ENCODE measurements around the gene HRC. TPM values are rescaled to one million over a fixed set of nuclear protein-coding genes. Genes with fewer than 3 reads are reported as not detected.
A peak's percentile ranks its signal among the peaks of the same experiment; 100 is the strongest.
"Not testable (repeated sequence)": the region's sequence is repeated elsewhere in the genome, so short reads cannot be mapped to it uniquely, and the experiment has no call there.

Gene HRC
- total and polyA plus RNA-seq, 11 donors = 267 to 1,953 (median 867) TPM

GRCh38 chr19:49149652-49150105 lies 5.5 kb downstream of the HRC start:
- Histone ChIP-seq H3K4me3 (peak overlapping the region; percentile 50 to 92 (median 74)), H3K36me3 (no peaks in the 10 kb centered on the region), H3K4me1 (peaks cover 0 to 53% (median 39%) of the 10 kb centered on the region in 12 donors), H3K9me3 (no peaks in the 10 kb centered on the region), H3K27ac (peak overlapping the region; percentile 70 to 100 (median 86)), H3K27me3 (peaks cover 0 to 21% (median 0%) of the 10 kb centered on the region in 9 donors)
- intact Hi-C loops (cut with DNase I) = loop anchor here (2.0 to 10.0 kb wide), 7 partner anchors 31 to 275 kb away; partner anchors contain the start of genes C19orf73 (in 4 of the 10), LIN7B (in 4 of the 10), PPFIA3 (in 4 of the 10) and GYS1 (in 1 of the 10)
- 0 to 4% (median 0%) methylated on average over 9 to 23 of the region's 23 CpGs for WGBS, 4 donors
- peak; percentile 76 to 83 (median 79) for DNase-seq
- ATAC-seq = peak; percentile 45 to 59 (median 50)
- TF ChIP-seq CTCF (IDR thresholded peaks at IDR 0.05) = peak in 1 of 12 donors; percentile 7
- TF ChIP-seq POLR2A (IDR thresholded peaks at IDR 0.05) = no peak

- H3K27ac ChIP-seq = peak overlapping the region; percentile 70 to 100 (median 86)
- DNase-seq = peak; percentile 97 to 99 (median 98)
- no peaks in the 10 kb centered on the region for H3K9me3 ChIP-seq
- TF ChIP-seq CTCF (IDR thresholded peaks at IDR 0.05) = peak in 1 of 12 donors; percentile 2
- TF ChIP-seq POLR2A (IDR thresholded peaks at IDR 0.05) = peak; percentile 7 to 85
- peak overlapping the region; percentile 50 to 92 (median 74) for H3K4me3 ChIP-seq
- H3K4me1 ChIP-seq = peaks cover 0 to 53% (median 39%) of the 10 kb centered on the region in 12 donors
- intact Hi-C loops (cut with DNase I) = loop anchor here (2.0 to 5.0 kb wide), 5 partner anchors 30 to 157 kb away; partner anchors contain the start of genes LIN7B (in 4 of the 10), C19orf73 (in 2 of the 10), PPFIA3 (in 2 of the 10) and GYS1 (in 1 of the 10)
- peak; percentile 74 to 86 (median 78) for ATAC-seq
- no peaks in the 10 kb centered on the region for H3K36me3 ChIP-seq
- 3 to 4% (median 3%) methylated on average over 38 to 49 of the region's 49 CpGs for WGBS, 4 donors
- peaks cover 0 to 21% (median 0%) of the 10 kb centered on the region in 9 donors for H3K27me3 ChIP-seq
Observed at GRCh38 chr19:49148784-49149651, 6.2 kb downstream of the HRC start.

GRCh38 chr19:49148044-49148682 lies 7.0 kb downstream of the HRC start:
- WGBS, 4 donors = 58 to 73% (median 59%) methylated on average over 11 of the region's 11 CpGs
- Histone ChIP-seq H3K4me3 (peak overlapping the region in 11 of 12 donors; percentile 50 to 92 (median 74)), H3K4me1 (peaks cover 0 to 56% (median 40%) of the 10 kb centered on the region in 12 donors), H3K27ac (peak overlapping the region; percentile 70 to 100 (median 86)), H3K9me3 (no peaks in the 10 kb centered on the region), H3K36me3 (no peaks in the 10 kb centered on the region), H3K27me3 (peaks cover 0 to 21% (median 0%) of the 10 kb centered on the region in 9 donors)
- ATAC-seq = peak in 2 of 4 donors; percentile 2 to 23
- TF ChIP-seq CTCF (IDR thresholded peaks at IDR 0.05) (no peak), POLR2A (IDR thresholded peaks at IDR 0.05) (peak in 1 of 2 donors; percentile 21)
- intact Hi-C loops (cut with DNase I) = loop anchor here (2.0 to 5.0 kb wide), 5 partner anchors 29 to 156 kb away; partner anchors contain the start of genes LIN7B (in 4 of the 10), C19orf73 (in 2 of the 10), PPFIA3 (in 2 of the 10) and GYS1 (in 1 of the 10)
- DNase-seq = peak; percentile 47 to 70 (median 67)

- H3K9me3 ChIP-seq, H3K36me3 ChIP-seq, DNase-seq, ATAC-seq: not testable (repeated sequence)
- Histone ChIP-seq H3K27ac (peak overlapping the region in 1 of 12 donors; percentile 28), H3K4me1 (peaks cover 0 to 52% (median 35%) of the 10 kb centered on the region in 12 donors), H3K27me3 (peaks cover 0 to 21% (median 0%) of the 10 kb centered on the region in 9 donors), H3K4me3 (peak overlapping the region in 4 of 12 donors; percentile 29 to 50 (median 41))
- intact Hi-C loops (cut with DNase I) = loop anchor here in 8 of 10 donors (5.0 kb wide), 4 partner anchors 34 to 154 kb away; partner anchors contain the start of genes LIN7B (in 4 of the 8), GYS1 (in 1 of the 8) and RUVBL2 (in 1 of the 8)
- 44 to 47% (median 46%) methylated on average over 5 to 7 of the region's 7 CpGs for WGBS, 4 donors
Observed at GRCh38 chr19:49146408-49146770, 8.8 kb downstream of the HRC start.
